ENCODE data around the gene IL6R.

DNA sequence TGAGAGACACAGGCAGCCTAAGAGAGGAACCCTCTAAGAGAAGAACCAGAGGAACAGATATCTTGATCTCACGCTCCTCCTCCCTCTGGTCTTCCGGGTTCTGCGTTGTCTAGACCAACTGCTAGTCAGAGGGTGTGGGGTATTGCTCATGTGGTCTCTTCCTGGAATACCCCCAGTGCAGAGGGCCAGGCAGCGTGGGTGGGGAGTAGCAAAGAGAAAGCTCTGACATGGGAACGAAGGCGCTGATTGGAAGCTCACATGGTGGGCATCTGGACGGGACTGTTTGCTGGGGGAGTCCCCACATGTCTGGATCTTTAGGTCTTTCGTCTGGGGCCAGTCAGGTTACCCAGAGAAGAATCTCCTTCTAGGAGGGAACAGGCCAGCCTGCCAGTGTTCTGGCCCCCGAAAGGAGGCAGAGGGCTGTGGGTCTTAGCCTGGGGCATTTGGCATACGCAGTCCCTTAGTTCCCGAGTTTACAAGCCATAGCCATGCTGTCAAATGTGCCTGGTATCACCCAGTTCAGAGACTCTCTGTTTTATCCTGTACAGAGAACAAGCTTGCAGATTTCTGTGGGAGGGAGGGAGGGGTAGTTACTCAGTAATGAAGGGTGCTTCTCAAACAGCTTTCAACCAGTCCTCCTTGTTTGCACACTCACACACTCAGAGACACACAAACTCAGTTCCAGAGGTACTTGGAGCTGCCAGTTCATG is 18.3 kb upstream of the IL6R start:
- TF ChIP-seq, protein P1, sequence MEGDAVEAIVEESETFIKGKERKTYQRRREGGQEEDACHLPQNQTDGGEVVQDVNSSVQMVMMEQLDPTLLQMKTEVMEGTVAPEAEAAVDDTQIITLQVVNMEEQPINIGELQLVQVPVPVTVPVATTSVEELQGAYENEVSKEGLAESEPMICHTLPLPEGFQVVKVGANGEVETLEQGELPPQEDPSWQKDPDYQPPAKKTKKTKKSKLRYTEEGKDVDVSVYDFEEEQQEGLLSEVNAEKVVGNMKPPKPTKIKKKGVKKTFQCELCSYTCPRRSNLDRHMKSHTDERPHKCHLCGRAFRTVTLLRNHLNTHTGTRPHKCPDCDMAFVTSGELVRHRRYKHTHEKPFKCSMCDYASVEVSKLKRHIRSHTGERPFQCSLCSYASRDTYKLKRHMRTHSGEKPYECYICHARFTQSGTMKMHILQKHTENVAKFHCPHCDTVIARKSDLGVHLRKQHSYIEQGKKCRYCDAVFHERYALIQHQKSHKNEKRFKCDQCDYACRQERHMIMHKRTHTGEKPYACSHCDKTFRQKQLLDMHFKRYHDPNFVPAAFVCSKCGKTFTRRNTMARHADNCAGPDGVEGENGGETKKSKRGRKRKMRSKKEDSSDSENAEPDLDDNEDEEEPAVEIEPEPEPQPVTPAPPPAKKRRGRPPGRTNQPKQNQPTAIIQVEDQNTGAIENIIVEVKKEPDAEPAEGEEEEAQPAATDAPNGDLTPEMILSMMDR (IDR thresholded peaks at IDR 0.05 in 4 of 5, conservative IDR thresholded peaks at IDR 0.05 in 1 of 5), result no peak
- TF ChIP-seq POLR2A (IDR thresholded peaks at IDR 0.05), result no peak
